HCT116 (cell line): ENCODE measurements around the gene LRRC46.

Source experiments
- ATF3 ChIP-seq: IDR thresholded peaks from 2 replicates; pipeline ENCODE4 v1.6.1; 2012
- CBX3 ChIP-seq: IDR thresholded peaks from 2 replicates; pipeline ENCODE4 v1.6.1; 2012; ENCODE audit warnings: low read depth
- CTCF ChIP-seq, 3 experiments: fragments of 200-600 bp in 1 of 3; sonication (generic) in 1 of 3; IDR thresholded peaks in 2 of 3; conservative IDR thresholded peaks in 1 of 3; 2 replicates each; pipeline ENCODE4 v1.5.1; 2012 to 2017; ENCODE audit warnings: low read depth in 2 of 3, low read length in 2 of 3, antibody characterized with exemption in 1 of 3, borderline replicate concordance in 1 of 3, control low read depth in 1 of 3, mild to moderate bottlenecking in 1 of 3, mixed read lengths in 1 of 3, mixed run types in 1 of 3, moderate library complexity in 1 of 3; ENCODE audit not compliant: insufficient read depth in 1 of 3
- ELF1 ChIP-seq: IDR thresholded peaks from 2 replicates; pipeline ENCODE4 v1.6.1; 2012; ENCODE audit warnings: low read depth, borderline replicate concordance
- EZH2phosphoT487 ChIP-seq: fragments of 200-600 bp; IDR thresholded peaks from 2 replicates; pipeline ENCODE4 v1.6.1; 2018; ENCODE audit warnings: antibody characterized with exemption, borderline replicate concordance
- MAX ChIP-seq: IDR thresholded peaks from 2 replicates; pipeline ENCODE4 v1.6.1; 2012
- POLR2A ChIP-seq: IDR thresholded peaks from 2 replicates; pipeline ENCODE4 v1.7.0; 2011; ENCODE audit warnings: borderline replicate concordance; ENCODE audit not compliant: insufficient read depth, insufficient read length; ENCODE audit errors: extremely low read depth
- POLR2AphosphoS5 ChIP-seq: IDR thresholded peaks from 2 replicates; pipeline ENCODE4 v1.6.1; 2011; ENCODE audit warnings: mild to moderate bottlenecking, low read depth, low read length, moderate library complexity
- TCF7L2 ChIP-seq: IDR thresholded peaks from 2 replicates; pipeline ENCODE4 v1.7.0; 2011; ENCODE audit warnings: borderline replicate concordance, inconsistent platforms; ENCODE audit not compliant: insufficient read depth, insufficient read length; ENCODE audit errors: extremely low read depth
- YY1 ChIP-seq: IDR thresholded peaks from 2 replicates; pipeline ENCODE4 v1.6.1; 2011; ENCODE audit warnings: low read length, low read depth, moderate library complexity, mild to moderate bottlenecking; ENCODE audit not compliant: insufficient replicate concordance; ENCODE audit errors: extremely low read depth
- TF ChIP-seq, protein P1 (sequence below): IDR thresholded peaks from 2 replicates; pipeline ENCODE4 v1.6.1; 2012; ENCODE audit warnings: low read depth

- no peak for TF ChIP-seq CTCF (IDR thresholded peaks at IDR 0.05 in 2 of 3, conservative IDR thresholded peaks at IDR 0.05 in 1 of 3; ENCODE audit: borderline replicate concordance in 1 of 3, insufficient read depth in 1 of 3, low read depth in 2 of 3, low read length in 2 of 3)
- TF ChIP-seq YY1 = no peak
- TF ChIP-seq EZH2phosphoT487 = no peak
- no peak for TF ChIP-seq POLR2AphosphoS5
- no peak for TF ChIP-seq CBX3
- no peak for TF ChIP-seq MAX
- no peak for TF ChIP-seq TCF7L2
- TF ChIP-seq ATF3 = no peak
- TF ChIP-seq POLR2A = no peak
- TF ChIP-seq ELF1 = no peak
- TF ChIP-seq, protein P1, sequence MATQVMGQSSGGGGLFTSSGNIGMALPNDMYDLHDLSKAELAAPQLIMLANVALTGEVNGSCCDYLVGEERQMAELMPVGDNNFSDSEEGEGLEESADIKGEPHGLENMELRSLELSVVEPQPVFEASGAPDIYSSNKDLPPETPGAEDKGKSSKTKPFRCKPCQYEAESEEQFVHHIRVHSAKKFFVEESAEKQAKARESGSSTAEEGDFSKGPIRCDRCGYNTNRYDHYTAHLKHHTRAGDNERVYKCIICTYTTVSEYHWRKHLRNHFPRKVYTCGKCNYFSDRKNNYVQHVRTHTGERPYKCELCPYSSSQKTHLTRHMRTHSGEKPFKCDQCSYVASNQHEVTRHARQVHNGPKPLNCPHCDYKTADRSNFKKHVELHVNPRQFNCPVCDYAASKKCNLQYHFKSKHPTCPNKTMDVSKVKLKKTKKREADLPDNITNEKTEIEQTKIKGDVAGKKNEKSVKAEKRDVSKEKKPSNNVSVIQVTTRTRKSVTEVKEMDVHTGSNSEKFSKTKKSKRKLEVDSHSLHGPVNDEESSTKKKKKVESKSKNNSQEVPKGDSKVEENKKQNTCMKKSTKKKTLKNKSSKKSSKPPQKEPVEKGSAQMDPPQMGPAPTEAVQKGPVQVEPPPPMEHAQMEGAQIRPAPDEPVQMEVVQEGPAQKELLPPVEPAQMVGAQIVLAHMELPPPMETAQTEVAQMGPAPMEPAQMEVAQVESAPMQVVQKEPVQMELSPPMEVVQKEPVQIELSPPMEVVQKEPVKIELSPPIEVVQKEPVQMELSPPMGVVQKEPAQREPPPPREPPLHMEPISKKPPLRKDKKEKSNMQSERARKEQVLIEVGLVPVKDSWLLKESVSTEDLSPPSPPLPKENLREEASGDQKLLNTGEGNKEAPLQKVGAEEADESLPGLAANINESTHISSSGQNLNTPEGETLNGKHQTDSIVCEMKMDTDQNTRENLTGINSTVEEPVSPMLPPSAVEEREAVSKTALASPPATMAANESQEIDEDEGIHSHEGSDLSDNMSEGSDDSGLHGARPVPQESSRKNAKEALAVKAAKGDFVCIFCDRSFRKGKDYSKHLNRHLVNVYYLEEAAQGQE = no peak
Measured at GRCh38 chr17:47851764-47852112, 20.3 kb downstream of the LRRC46 start.
